ENCODE measurements around the gene MRPL54.

MRPL54 gene

DNA sequence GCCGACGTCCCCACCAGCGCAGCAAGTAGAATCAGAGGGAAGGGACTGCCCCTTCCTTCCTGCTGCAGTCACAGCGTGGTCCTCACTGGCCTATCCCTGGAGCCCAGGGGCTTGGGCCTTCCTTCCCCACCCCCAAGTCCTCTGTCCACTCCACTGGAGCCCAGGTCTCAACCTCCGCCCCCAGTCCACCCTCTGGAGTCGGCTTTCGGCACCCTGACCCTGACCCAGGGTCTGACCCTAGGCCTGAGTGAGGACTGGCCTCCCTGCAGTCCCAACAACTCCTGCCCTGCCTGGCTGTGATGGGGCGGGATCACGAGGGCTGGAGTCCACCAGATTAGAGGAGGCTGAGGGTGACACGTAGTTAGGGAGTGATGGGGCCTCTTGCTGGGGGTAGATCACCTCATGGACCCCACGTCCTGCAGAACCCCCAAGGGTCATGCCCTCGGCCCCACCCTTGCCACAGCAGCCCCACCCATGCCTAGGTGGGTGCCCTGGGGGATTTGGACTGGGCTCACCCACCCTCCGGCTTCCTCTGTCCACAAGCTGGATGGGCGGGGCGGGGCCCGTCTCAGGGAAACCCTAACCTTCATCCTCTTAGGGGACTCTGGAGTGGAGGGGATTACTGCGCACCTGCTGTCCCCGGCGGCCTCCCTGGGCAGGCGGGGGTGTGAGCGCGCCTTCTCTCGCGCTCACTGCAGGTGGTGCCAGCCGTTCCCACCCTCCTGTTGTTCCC, 5.7 kb downstream of the MRPL54 start:
- TF ChIP-seq CTCF (IDR thresholded peaks at IDR 0.05) = no peak

- no peak for TF ChIP-seq CTCF (IDR thresholded peaks at IDR 0.05)
These were observed 6.2 kb downstream of the MRPL54 start for GRCh38 chr19:3768748-3769099.

DNA sequence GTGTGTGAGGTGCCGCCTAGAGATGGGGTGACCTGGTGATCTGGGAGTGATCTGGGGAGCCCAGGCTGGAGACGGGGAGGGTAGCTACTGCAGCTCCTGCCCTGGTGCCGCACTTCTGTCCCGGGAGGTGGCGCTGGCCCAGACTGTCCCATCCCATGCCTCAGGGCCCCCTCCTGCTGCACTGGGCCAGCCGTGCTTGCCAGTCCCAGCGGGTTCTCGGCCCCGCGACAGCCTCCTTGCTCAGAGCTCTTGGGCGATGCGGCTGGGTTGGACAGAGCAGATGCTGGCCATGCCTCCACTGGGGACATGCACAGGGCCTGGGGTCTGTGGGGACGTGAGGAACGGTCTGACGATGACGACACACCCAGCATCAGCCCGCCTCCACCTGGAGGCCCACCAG, 7.0 kb downstream of the MRPL54 start:
- no peak for TF ChIP-seq CTCF (IDR thresholded peaks at IDR 0.05)

DNA sequence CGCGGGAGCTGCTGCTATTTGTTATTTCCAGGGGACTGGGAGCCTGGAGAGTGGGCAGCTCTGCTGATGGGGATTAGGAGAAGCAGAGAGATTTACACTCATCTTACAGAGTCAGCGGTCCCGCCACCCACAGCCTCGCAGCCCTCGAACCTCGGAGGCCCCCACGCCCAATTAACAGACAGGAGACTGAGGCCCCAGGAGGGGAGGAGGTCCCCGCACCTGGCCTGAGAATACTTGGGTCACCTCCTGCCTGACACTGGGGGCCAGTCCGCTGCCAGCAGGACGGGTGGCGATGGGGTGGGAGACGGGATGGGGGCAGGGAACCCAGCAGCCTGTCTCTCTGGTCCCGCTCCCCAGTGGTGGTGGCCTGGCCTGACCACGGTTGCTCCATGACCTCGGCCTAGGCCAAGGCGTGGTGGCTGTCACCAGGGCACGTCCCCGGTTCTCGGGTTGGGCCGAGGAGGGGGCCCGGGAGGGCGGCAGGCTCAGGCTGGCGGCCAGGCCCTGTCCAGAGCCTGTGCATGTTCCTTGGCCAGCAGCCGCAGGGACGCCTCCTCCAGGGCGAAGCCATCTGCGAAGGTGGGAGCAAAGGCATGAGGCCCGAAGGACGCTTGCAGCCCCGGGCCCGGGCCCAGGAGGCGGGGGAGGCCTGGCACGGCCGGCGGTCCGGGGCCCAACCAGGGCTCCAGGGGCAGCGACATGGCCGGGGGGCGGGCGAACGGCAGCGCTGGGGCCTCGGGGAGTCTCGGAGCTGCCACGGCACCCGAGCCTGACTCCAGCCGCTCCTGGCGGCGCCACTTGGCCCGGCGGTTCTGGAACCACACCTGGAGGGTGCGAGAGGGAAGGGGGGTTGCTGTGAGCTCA, 7.9 kb downstream of the MRPL54 start:
- TF ChIP-seq CTCF (IDR thresholded peaks at IDR 0.05) = no peak

DNA sequence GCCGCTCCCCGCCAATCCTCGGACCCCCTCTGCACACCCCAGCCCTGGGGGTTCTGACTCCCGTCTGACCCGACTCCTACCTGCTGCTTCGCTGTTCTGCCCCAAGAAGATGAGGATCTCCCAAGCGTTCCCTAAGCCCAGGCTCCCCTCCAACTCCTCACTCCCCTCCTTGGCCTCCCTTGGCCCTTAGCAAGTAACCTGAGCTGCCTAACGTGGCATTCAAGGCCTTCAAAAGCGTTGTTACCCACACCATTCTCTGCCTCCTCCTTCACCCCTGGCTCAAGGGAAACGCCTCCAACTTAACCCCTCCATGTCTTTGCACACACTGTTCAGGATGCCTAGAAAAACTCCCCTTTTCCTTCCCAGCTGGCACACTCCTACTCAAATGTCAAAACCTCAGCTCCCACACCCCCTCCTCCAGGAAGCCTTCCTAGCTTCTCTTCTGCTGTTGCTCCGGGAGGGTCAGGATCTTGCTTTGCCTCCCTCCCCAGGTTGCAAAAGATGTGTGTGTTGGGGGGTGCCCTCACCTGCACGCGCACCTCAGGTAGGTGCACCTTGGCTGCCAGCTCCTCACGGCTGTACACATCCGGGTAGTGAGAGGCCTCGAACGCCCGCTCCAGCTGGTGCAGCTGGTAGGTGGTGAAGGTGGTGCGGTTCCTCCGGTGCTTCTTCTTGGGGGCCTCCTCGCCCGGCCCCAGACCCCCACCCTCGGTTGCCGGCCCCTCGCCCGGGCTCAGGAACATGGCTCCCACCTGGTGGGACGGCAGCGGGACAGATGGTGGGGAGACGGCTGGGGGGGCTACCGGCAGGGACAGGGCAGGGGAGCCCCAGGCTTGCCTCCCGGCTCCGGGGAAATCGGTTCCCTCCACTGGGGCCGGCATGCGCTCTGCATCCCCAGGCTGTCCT, 8.8 kb downstream of the MRPL54 start:
- no peak for TF ChIP-seq CTCF (IDR thresholded peaks at IDR 0.05)

- no peak for TF ChIP-seq CTCF (IDR thresholded peaks at IDR 0.05)
These were observed 9.5 kb downstream of the MRPL54 start, which contains the start of gene RAX2 for GRCh38 chr19:3771906-3772455. RAX2 (minus strand) TSS chr19:3772228; CDS start chr19:3771742, 486 bp downstream.
